Duodenal mucosa (tissue), 2 donors: ENCODE data around the gene CTNNAL1.

Experiments used
- H3K27ac ChIP-seq: one replicate; pipeline ENCODE4 v1.7.0; 2013; ENCODE audit warnings: low read depth, low read length
- H3K27me3 ChIP-seq, 2 donors: one replicate each; pipeline ENCODE4 v1.7.0; 2013; ENCODE audit warnings: low read length in 2 of 2, control low read depth in 1 of 2; ENCODE audit not compliant: insufficient read depth in 2 of 2, control insufficient read depth in 1 of 2
- H3K36me3 ChIP-seq, 2 donors: one replicate each; pipeline ENCODE4 v1.7.0; 2013; ENCODE audit warnings: low read length in 2 of 2, control low read depth in 1 of 2; ENCODE audit not compliant: insufficient read depth in 2 of 2, control insufficient read depth in 1 of 2
- H3K4me1 ChIP-seq, 2 donors: one replicate each; pipeline ENCODE4 v1.7.0; 2013; ENCODE audit warnings: low read length in 2 of 2, control low read depth in 1 of 2; ENCODE audit not compliant: insufficient read depth in 2 of 2, control insufficient read depth in 1 of 2
- H3K4me3 ChIP-seq, 2 donors: one replicate each; pipeline ENCODE4 v1.7.0; 2013; ENCODE audit warnings: low read length in 2 of 2, low read depth in 1 of 2
- H3K9ac ChIP-seq, 2 donors: one replicate each; pipeline ENCODE4 v1.7.0; 2013; ENCODE audit warnings: low read length in 2 of 2, low read depth in 1 of 2
- H3K9me3 ChIP-seq, 2 donors: one replicate each; pipeline ENCODE4 v1.7.0; 2013; ENCODE audit warnings: low read length in 2 of 2, control low read depth in 1 of 2; ENCODE audit not compliant: control insufficient read depth in 1 of 2

Gene CTNNAL1

DNA sequence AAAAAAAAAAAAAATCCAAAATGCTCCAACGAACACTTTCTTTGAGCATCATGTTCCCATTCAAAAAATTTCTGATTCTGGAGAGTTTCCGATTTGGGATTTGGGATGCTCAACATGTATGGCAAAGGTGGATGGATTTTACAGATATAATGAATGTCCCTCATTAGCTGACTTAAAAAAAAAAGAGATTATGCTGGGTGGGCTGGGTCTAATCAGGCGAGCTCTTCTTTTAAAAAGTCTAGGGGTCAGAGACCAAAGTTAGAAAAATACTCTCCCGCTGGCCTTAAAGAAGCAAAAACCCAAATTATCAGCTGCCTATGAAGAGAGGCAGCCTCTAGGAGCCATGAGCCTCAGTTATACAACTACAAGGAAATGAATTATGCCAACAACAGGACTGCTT is 15.2 kb upstream of the CTNNAL1 start:
- Histone ChIP-seq H3K36me3 (peaks cover 17 to 19% of the 10 kb centered on the region in 2 donors), H3K9ac (no peak overlapping the region), H3K27ac (no peak overlapping the region), H3K4me3 (no peak overlapping the region), H3K27me3 (no peaks in the 10 kb centered on the region), H3K4me1 (peaks cover 0 to 4% of the 10 kb centered on the region in 2 donors), H3K9me3 (no peaks in the 10 kb centered on the region)

DNA sequence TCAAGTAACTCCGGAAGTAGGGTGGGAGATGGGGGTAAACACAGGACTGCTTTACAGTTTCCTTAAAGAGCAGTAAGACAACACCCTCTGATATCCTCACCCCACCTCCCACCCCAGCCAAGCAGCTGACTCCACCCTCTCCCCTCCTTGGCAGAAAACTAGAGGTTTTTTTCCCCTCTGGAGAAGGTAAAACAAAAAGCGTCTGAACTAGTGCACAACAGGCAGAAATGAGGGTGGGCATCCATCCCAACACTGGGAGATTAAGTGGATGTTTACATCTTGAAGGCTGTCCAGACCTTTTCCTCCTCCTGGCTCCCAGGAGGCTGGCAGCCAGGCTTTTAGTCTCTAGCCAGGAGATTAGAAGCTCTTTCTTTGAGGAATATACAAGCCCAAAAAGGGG is 13.9 kb upstream of the CTNNAL1 start:
- H3K27me3 ChIP-seq, result no peaks in the 10 kb centered on the region
- no peak overlapping the region for H3K27ac ChIP-seq
- no peak overlapping the region for H3K9ac ChIP-seq
- H3K4me1 ChIP-seq, result peaks cover 0 to 4% of the 10 kb centered on the region in 2 donors
- H3K36me3 ChIP-seq, result peaks cover 9 to 14% of the 10 kb centered on the region in 2 donors
- H3K4me3 ChIP-seq, result no peak overlapping the region
- H3K9me3 ChIP-seq, result no peaks in the 10 kb centered on the region

DNA sequence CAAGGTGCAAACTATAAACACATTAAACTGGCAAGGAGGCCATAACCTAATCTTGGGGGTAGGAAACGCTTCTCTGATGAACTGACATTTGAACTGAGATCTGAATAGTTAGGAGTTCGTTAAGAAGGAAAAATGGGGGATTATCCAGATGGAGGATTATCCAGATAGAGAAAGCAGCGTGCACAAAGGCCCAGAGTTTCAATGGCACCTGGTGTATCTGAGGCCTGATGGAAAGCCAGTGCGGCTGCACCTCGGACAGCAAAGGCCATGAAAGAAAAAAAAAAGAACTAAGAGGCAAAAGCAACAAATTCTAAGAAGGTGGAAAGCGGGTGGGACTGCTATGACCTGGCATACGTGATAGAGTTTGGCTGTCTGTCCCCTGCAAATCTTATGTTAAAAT is 13.0 kb upstream of the CTNNAL1 start:
- Histone ChIP-seq H3K4me1 (peaks cover 0 to 4% of the 10 kb centered on the region in 2 donors), H3K36me3 (peaks cover 6 to 12% of the 10 kb centered on the region in 2 donors), H3K27ac (no peak overlapping the region), H3K4me3 (no peak overlapping the region), H3K9ac (no peak overlapping the region), H3K27me3 (no peaks in the 10 kb centered on the region), H3K9me3 (no peaks in the 10 kb centered on the region)

DNA sequence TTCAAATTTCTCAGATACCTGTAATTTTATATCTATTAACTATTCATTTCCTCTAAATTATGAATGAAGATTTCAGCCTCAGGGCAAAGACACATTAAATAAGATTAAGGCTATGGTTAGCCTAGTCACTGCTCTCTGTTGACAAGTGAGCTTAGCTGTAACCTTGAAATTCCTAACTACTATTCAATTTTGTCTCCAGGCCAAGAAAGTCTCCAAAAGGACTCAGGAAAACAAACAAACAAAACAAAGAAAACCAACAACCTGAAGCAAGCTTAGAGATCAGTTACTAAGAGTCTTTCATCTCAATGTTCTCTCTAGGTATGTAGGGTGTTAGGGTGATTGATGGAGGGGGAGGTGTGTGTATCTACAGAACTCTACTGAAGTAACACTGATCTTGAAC is 9.6 kb upstream of the CTNNAL1 start:
- peaks cover 0 to 4% of the 10 kb centered on the region in 2 donors for H3K4me1 ChIP-seq
- H3K36me3 ChIP-seq, result peaks cover 12 to 17% of the 10 kb centered on the region in 2 donors
- H3K27ac ChIP-seq, result no peak overlapping the region

DNA sequence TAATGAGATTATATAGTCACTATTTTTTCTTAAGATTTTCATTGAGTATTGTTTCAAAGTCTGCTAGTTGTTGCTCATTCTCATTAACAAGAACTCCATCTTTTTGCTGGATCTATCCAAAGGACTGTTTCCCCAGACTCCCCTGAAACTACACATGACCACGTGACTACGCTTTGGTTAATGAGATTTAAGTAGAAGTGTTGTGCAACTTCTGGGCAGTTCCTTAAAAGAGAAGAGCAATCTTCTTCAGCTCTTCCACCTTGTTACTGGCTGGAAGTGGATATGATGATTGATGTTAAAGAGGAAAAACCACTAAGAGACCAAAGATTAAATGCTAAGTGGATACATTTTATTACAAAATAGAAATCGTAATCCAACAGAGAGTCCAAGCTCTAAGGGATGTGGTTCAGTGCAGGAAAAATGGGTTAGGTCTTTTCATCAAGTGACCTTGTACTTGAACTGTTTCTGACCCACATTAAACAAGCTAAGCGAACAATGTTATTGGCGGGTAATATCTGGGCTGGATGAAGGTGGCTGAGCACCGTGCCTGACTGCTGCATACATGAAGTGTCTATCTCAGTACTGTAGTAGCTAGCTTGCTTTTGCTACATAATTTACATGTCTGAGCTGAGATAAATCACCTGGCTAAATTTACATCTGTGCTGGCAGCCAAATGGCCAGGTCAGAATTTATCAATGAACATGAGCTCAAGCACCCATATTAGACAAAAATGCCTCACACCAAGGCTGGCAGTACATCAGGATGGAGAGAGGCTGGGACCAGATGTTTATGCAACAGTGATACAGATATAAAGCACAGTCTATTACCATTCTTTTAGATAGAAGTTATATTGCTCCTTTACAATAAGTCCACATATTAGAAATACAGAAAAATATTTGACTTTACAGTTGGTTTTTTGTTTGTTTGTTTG is 7.5 kb upstream of the CTNNAL1 start:
- Histone ChIP-seq H3K27ac (no peak overlapping the region), H3K36me3 (peaks cover 12 to 21% of the 10 kb centered on the region in 2 donors), H3K9me3 (no peaks in the 10 kb centered on the region), H3K4me3 (no peak overlapping the region), H3K9ac (no peak overlapping the region), H3K4me1 (no peaks in the 10 kb centered on the region), H3K27me3 (no peaks in the 10 kb centered on the region)

More for the DNA sequence above, 9.6 kb upstream of the CTNNAL1 start:
- Histone ChIP-seq H3K9ac (no peak overlapping the region), H3K4me3 (no peak overlapping the region), H3K27me3 (no peaks in the 10 kb centered on the region), H3K9me3 (no peaks in the 10 kb centered on the region)

DNA sequence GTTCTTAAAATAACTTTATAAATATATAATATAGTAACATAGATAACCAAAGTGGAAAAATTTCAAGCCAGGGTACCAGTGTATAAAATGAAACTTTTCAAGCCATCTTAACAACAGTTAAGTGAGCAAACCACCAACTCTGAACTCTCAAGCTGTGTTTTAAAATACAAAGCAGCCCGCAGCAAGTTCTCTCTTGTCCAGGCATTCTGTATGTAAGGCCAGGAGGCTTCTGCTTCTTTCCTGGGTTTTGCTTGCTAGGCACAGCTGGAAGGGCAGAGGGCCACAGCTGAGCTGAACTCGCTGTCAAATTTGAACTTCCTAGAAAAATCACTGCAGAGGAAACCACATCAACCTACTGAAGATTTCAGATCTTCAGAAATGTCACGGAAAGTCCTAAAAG is 6.8 kb upstream of the CTNNAL1 start:
- Histone ChIP-seq H3K9ac (no peak overlapping the region), H3K27ac (no peak overlapping the region), H3K4me1 (no peaks in the 10 kb centered on the region)

DNA sequence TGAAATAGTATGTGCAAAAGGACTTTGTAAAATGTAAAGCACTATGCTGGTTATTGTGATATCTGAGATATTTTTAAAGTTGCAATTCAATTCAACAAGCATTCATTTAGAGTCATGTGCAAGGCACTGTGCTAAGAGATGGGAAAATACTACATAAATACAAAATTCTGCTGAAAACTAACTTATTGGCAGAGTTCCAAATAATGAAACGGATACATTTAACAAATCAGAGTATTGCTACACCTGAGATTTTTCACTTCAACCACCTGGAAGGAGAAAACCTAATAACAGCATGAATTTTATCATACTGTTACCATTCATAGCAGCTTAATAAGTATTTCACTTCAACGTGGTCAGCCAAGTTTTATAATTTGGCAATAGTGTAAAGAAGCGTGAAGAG is 6.1 kb upstream of the CTNNAL1 start:
- Histone ChIP-seq H3K36me3 (peaks cover 12 to 14% of the 10 kb centered on the region in 2 donors), H3K9me3 (no peaks in the 10 kb centered on the region), H3K27me3 (no peaks in the 10 kb centered on the region), H3K4me1 (no peaks in the 10 kb centered on the region), H3K9ac (no peak overlapping the region), H3K27ac (no peak overlapping the region), H3K4me3 (no peak overlapping the region)

More for the DNA sequence above, 6.8 kb upstream of the CTNNAL1 start:
- Histone ChIP-seq H3K4me3 (no peak overlapping the region), H3K36me3 (peaks cover 12 to 18% of the 10 kb centered on the region in 2 donors), H3K9me3 (no peaks in the 10 kb centered on the region), H3K27me3 (no peaks in the 10 kb centered on the region)

DNA sequence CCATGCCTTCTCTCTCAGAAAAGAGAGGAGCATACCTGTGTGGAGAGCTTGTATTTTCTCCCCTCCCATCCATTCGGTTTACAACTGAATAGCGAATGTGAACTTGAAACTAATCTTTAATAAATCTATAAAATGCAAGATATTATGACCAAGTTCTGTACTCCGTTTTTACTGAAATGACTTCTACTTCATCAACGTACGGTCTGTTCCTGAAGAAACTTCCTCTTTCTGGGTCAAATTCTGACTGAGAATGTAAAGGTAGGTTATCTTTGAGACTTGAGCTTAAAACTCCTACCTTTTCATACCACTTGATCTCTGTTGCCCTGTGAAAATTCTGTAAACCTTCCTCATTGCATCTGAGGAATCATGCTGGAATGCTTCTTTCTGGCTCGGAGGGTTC is 4.2 kb upstream of the CTNNAL1 start:
- Histone ChIP-seq H3K9ac (no peak overlapping the region), H3K4me3 (no peak overlapping the region), H3K27me3 (no peaks in the 10 kb centered on the region), H3K36me3 (peaks cover 9 to 14% of the 10 kb centered on the region in 2 donors), H3K9me3 (no peaks in the 10 kb centered on the region), H3K27ac (no peak overlapping the region), H3K4me1 (peaks cover under 1 to 2% of the 10 kb centered on the region in 2 donors)

DNA sequence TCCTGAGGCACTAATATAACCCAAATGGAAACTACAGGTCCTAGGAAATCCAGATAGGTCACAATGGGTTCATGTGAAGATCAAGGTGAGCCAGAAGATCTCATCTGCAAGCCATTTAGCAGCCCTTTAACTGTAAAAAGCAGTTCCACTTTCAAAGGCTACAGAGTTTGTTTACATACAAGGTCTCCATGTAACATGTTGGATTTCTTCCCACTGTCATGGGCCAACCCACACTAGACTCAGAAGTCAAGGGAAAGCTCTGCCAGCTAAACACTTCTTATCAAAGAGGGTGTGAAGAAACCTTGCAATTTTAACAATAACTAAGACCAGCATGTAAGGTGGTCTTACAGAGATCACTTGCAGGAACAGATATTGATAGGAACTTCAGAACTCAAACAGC is 3.8 kb upstream of the CTNNAL1 start:
- peaks cover 9 to 14% of the 10 kb centered on the region in 2 donors for H3K36me3 ChIP-seq
- peaks cover 5 to 6% of the 10 kb centered on the region in 2 donors for H3K4me1 ChIP-seq
- H3K4me3 ChIP-seq, result no peak overlapping the region
- H3K27me3 ChIP-seq, result no peaks in the 10 kb centered on the region
- no peak overlapping the region for H3K27ac ChIP-seq
- no peaks in the 10 kb centered on the region for H3K9me3 ChIP-seq
- no peak overlapping the region for H3K9ac ChIP-seq

DNA sequence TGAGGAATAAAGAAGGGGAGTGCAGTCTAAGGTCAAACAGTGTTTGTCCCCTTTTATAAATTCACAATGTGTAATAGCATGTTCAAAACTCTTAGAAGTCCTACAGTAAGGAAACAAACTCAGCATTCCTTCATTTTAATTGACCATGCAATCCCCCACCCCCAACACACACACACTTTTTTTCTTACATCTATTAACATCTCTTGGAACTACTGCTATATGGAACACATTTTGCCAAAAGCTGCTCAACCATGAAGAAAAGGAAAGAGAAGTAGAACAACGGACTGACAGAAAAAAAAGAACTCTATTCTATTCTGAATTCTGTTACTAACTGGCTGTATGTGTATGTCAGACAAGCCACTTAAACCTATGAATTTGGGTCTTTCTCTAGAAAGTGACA is 2.8 kb upstream of the CTNNAL1 start:
- Histone ChIP-seq H3K27me3 (no peaks in the 10 kb centered on the region), H3K4me3 (no peak overlapping the region), H3K27ac (no peak overlapping the region), H3K36me3 (peaks cover 9 to 14% of the 10 kb centered on the region in 2 donors), H3K9me3 (no peaks in the 10 kb centered on the region), H3K9ac (no peak overlapping the region), H3K4me1 (peaks cover 8 to 10% of the 10 kb centered on the region in 2 donors)
